ENCODE measurements around the gene RXFP2.

RXFP2 gene

GRCh38 chr13:31827707-31828106, 88.4 kb downstream of the RXFP2 start:
- no peak for DNase-seq

DNA sequence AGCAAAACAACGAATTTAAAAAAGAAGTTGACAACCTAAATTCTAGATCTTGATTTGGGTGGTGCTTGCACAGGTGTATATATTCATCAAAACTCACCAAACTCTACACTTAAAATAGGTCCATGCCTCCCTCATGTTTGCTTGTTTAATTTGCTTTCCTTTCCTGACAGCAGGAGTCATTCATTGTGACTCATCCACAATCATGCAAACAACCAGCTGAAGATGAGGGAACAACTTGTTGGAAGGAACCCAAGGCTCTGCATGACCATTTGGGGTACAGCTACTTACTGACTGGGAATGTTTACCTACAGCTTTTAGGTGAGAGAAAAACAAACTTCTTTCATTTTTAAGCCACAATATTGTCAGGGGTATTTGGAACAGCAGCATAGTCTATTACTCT, 96.6 kb downstream of the RXFP2 start:
- no peak for DNase-seq

DNA sequence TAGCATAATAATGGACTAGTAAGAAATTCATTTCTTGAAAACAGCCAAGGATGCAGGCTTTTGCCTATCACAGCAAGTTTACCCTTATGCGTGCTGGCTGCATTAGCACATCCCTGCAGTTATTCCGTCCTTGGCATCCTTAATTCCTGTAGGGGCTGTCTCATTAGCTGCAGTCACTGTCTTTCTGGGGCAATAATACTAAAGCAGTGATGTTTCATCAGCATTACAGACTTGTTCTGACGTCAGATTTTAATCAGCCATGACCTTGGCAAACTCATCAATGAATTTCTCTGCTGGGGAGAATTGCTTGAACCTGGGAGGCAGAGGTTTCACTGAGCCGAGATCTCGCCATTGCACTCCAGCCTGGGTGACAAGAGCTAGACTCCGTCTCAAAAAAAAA, 103.7 kb downstream of the RXFP2 start:
- no peak for DNase-seq

DNA sequence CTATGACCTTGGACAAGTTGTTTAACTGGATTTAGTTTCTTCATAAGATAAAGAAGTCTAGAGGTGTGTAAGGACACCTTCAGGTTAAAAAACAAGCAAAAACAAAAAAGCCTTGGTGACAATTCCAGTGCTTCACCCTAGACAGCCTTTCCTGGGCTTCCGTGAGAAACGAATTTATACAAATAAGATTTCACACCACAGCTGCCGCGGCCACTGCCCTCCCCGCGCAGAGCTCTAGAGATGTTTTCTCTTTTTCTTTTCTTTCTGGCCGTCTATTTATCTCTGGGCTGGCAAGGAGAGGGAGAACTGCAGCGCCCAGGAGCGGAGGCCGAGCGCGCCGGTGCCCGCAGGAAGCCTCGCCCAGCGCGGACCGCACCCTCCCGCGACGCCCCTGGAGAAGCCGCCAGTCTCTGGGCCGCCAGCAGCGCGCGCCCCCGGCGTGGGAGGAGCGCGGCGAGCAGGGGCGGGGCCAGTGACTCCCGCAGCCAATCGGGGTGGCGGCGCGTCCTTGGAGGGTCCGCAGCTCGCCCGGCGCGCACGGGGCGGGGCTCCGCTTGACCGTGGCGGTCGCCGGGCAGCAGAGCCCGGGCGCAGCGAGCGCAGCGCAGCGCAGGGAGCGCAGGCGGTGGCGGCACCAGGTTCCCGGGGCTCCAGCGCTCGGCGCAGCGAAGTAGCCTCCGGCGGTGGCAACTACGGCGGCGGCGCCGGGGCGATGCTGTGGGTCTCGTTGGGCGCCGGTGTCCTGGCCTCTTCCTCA, 107.0 kb downstream of the RXFP2 start:
- peak; percentile 49 for DNase-seq

- DNase-seq, result no peak
These were observed 107.8 kb downstream of the RXFP2 start for GRCh38 chr13:31846961-31847752.

GRCh38 chr13:31848621-31849020, 109.3 kb downstream of the RXFP2 start:
- no peak for DNase-seq

DNA sequence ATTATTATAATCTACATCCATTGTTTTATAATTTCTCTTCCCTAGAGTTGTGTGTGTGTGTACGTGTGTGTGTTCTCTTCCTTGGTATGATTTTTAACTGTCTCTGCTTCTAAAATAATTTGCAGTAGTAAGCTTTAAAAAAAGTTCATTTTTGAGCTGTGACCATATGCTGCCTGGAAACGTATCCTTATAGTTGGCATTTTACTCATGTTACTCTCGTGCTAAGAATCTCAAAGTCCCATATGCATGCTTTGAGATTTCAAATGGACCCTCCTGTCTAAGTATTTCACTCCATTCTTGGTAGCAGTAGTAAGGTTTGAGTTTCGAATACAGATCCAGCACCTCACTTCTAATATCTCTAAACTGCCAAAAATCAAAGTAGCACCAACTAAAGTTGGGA, 109.9 kb downstream of the RXFP2 start:
- DNase-seq, result no peak

GRCh38 chr13:31850041-31850555, 110.8 kb downstream of the RXFP2 start:
- no peak for DNase-seq

- DNase-seq, result no peak
These were observed 111.9 kb downstream of the RXFP2 start for GRCh38 chr13:31851216-31851615.

Measured in activated CD8-positive, alpha-beta memory T cell treated with anti-CD3 and anti-CD28 coated beads, Interleukin-2, amount 50 U/mL, for 4 hours (primary cell).